SK-N-MC (cell line): ENCODE results near the gene SH2D3C.

Experiments used
- EZH2 ChIP-seq: fragments of 200-600 bp; sonication (generic); IDR thresholded peaks from one replicate; pipeline ENCODE4 v1.6.1; 2017; ENCODE audit warnings: antibody characterized with exemption
- FOXP2 ChIP-seq: optimal IDR thresholded peaks from 2 replicates; pipeline ENCODE3; 2011; ENCODE audit warnings: mild to moderate bottlenecking, moderate library complexity; ENCODE audit not compliant: insufficient read depth; ENCODE audit errors: extremely low read length, control extremely low read depth
- POLR2AphosphoS5 ChIP-seq: IDR thresholded peaks from 2 replicates; pipeline ENCODE4 v1.6.1; 2012; ENCODE audit warnings: mild to moderate bottlenecking, low read depth, low read length, borderline replicate concordance

- TF ChIP-seq EZH2 = no peak
- TF ChIP-seq POLR2AphosphoS5 = no peak
- no peak for TF ChIP-seq FOXP2
Measured at GRCh38 chr9:127805620-127806019, 27.2 kb upstream of the SH2D3C start.
